Activated CD8-positive, alpha-beta memory T cell treated with anti-CD3 and anti-CD28 coated beads for 24 hours (primary cell): Measurements from ENCODE around the gene LAMTOR2.
"Not testable (repeated sequence)": the region's sequence is repeated elsewhere in the genome, so short reads cannot be mapped to it uniquely, and the experiment has no call there.

Experiments
- DNase-seq: peaks from one replicate; pipeline ENCODE4 v3.0.0-alpha.2; 2020

Gene LAMTOR2

GRCh38 chr1:156054500-156055280 is at the start of gene LAMTOR2:
Gene LAMTOR2 (plus strand): TSS chr1:156054782. CDS start chr1:156054890, 108 bp downstream.
- peak; percentile 99 for DNase-seq

DNA sequence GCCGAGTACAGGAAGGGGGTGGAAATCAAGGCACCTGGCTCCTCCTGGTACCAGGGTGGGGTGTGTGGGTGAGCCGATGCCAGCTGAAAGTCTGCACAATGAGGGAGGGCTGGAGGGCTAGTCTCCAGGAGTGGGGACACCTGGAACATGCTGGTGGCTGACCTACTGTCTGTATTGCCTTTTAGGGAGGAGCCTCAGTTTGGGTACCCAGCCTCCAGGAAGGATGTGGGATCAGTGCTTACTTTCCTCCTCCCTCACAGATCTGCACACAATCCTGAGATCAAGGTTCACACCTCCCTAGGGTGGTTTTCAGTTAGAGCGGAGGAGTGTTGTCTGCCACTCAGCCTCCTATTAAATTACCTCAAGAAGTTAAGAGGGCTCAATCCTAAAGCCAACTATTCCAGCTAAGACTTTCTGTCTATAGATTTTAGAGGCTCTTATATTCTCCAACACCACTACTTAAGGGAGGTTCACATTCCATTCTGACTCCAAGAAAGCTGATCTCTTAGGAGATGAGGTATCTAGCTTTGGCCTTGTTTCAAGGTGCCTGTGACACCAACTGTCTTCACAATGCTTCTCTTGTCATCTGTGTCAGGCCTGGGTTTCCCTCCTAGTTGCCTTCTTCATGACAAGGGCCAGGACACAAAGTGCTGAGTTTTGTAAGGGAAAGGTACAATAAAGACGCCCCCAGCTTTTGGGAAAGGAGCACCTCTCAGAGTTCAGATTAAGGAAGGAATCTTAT is 49.6 kb upstream of the LAMTOR2 start:
- peak; percentile 62 for DNase-seq

DNA sequence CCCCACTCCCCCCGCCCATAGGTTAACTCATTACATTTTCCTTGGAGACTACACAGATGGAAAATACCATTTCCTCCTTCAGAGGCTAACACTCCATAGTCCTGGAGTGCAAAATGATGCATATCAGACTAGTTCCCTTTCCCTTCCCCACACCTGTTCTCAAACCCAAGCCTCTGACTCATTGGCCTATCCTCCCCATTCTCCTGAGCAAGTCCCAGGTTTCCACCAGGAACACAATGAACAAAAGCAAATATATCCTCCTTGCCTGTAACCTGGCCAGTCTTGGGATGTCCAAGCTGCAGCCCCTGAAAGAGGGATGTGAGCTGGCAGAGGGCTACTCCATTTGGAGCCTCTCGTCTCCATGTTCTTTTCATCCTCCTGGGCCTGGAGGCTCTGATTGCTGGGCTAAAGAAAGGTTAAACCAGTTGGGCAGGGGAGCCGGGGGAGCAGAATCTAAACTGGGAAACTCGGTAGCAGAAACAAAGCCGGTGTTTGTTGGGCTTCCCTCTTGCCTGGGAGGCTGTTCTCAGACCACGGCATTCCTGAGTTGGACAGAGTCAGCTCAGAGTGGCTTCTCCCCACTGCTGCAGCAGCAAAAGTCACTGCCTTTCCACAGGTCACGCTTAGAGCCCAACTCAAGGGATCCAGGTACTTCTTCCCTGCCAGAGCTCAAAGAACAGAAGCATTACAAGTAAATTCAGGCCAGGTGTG is 47.8 kb upstream of the LAMTOR2 start:
- no peak for DNase-seq

GRCh38 chr1:156009404-156009803 is 45.2 kb upstream of the LAMTOR2 start:
- DNase-seq = no peak

- no peak for DNase-seq
Observed at GRCh38 chr1:156012051-156012817, 42.3 kb upstream of the LAMTOR2 start.

- DNase-seq = no peak
Observed at GRCh38 chr1:156014829-156015228, 39.8 kb upstream of the LAMTOR2 start.

DNA sequence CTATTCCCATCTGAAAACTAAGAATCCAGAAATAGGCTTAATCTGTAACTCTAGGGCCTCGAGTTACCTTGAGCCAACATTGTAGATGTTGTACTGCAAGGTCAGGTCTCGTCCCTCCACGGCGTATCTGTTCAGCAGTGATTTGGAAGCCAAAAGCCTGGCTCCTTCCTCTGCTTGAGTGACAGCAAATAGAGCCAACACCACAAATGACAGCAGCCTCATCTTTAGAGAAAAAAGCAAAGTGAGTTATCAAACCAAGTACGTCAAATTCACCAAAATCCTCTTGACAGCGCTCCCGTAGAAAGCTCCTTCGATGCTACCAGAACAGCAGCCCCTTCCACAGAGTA is 34.7 kb upstream of the LAMTOR2 start:
- DNase-seq = no peak

GRCh38 chr1:156020293-156021092 is 34.1 kb upstream of the LAMTOR2 start, which contains the start of gene SSR2:
Gene SSR2 (minus strand): TSS chr1:156020951. CDS start chr1:156020167, 784 bp downstream.
- DNase-seq = peak; percentile 88

GRCh38 chr1:156021093-156021428 is 33.5 kb upstream of the LAMTOR2 start:
- no peak for DNase-seq

- DNase-seq = no peak
Observed at GRCh38 chr1:156021954-156022353, 32.6 kb upstream of the LAMTOR2 start.

- no peak for DNase-seq
Observed at GRCh38 chr1:156024801-156025200, 29.8 kb upstream of the LAMTOR2 start.

GRCh38 chr1:156025876-156026275 is 28.7 kb upstream of the LAMTOR2 start:
- peak; percentile 62 for DNase-seq

- DNase-seq = no peak
Observed at GRCh38 chr1:156026588-156026987, 28.0 kb upstream of the LAMTOR2 start.

GRCh38 chr1:156033011-156033410 is 21.6 kb upstream of the LAMTOR2 start:
- no peak for DNase-seq

DNA sequence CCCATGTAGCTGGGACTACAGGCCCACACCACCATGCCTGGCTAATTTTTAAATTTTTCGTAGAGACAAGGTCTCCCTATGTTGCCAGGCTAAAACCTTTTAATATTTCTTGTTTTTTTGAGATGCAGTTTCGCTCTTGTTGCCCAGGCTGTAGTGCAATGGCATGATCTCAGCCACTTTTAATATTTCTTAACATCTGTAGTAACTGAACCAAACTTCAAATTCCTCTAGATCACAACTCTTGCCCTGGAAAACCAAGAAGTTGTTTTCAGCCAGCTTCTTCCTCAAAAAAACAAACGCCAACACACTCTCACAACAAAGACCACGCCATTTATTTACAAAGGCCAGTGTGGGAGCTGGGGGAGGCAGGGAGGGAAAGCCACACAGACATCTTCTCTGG is 19.6 kb upstream of the LAMTOR2 start:
- DNase-seq = not testable (repeated sequence)

DNA sequence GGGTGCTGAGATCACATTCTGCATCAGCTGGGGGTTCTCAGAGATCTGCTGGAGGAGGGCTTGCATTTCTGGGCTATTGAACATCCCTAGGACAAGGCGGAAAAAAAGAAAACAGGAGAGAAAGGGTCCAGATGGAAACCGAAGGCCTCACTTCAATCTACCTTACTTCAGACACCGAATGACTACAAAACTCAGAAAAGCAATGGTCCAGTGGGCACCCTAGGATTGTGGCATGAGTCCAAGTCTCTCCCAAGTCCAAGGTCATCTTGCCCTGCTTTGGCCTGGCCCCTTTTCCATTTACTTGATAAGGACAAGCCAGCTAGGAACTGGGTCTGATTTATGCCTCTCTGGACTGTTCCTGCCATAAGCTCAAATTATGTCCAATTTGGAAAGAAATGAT is 11.8 kb upstream of the LAMTOR2 start:
- DNase-seq = no peak

GRCh38 chr1:156045076-156045475 is 9.5 kb upstream of the LAMTOR2 start:
- DNase-seq = no peak

GRCh38 chr1:156048663-156049258 is 5.8 kb upstream of the LAMTOR2 start:
- no peak for DNase-seq

DNA sequence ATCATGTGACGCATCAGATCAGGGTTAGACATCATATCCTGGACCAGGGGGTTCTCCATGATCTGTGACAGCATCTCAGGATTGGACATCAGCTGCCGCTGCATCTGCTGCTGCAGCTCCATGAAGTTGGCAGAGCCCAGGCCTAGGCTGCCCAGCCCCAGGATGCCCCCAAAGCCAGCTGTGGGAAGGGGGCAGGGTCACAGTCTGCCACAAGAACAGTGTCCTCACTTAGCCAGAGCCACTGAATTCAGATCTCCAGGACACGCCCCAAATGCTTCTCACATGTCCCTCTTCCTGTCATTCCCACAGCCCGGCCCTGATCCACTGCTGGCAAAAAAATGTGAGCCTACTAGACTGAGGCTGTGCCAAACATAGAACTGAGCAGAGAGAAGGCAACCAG is 4.2 kb upstream of the LAMTOR2 start:
- DNase-seq = no peak

GRCh38 chr1:156051011-156051725 is 3.4 kb upstream of the LAMTOR2 start:
- DNase-seq = no peak
